Gastroesophageal sphincter (tissue), 3 donors: ENCODE measurements around the gene HECW1.

ENCODE experiments used
- CTCF ChIP-seq, 4 experiments: fragments of 200-600 bp in 2 of 4; fragments of 450-650 bp in 2 of 4; sonication (generic) in 1 of 4; IDR thresholded peaks; one replicate each; pipeline ENCODE4 v1.5.1; 2017 to 2019; ENCODE audit warnings: antibody characterized with exemption in 4 of 4, mild to moderate bottlenecking in 2 of 4, moderate library complexity in 2 of 4
- EP300 ChIP-seq: sonication (generic); formaldehyde crosslinking; IDR thresholded peaks from one replicate; pipeline ENCODE4 v1.6.1; 2017; ENCODE audit warnings: antibody characterized with exemption, mild to moderate bottlenecking

DNA sequence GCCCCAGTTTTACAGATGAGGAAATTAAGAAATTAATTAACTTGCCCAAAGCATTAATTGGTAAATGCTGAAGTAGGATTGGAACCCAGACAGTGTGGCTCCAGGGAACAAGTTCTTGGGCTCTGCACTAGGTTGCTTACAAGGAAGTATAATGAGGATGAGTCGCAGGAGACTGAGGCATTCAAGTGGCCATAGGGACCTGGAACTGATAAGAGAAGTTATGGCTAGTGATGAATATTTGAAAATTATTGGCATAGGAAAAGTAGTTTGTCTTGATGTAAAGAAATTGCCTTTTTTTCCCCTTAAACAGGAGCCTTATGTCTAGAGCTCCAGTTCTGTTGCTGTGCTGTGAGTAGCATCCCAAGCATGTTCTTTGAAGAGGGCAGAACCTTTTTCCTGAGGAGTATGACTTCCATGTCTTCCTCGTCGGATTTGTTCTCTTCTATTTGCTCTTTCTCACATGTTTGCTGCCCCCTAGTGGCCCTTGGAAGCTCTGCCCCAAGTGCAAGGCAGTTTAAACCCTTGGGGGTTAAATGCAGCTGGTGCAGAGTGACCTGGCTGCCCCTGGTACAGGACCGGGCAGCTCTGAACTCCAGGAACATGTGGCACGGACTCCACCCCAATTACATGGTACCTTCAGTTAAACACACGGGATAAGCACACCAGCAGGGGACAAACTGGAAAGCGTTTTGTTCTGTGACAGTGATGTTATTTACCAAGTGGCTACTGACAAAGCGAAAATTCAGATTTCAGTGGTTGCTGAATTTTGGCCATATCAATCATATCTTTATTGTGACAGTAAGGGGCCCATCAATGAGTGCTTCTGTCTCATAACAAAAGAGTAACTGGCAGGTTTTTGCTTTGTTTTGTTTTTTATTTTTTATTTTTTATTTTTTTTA lies 148.8 kb downstream of the HECW1 start:
- TF ChIP-seq CTCF (IDR thresholded peaks at IDR 0.05) (peak; percentile 71 to 93 (median 78)), EP300 (no peak)
